LNCaP clone FGC (cell line): ENCODE results near the gene SIX5.

Experiments used
- DNase-seq: peaks from one replicate; pipeline ENCODE4 v3.0.0-alpha.2; 2011; ENCODE audit warnings: low read depth
- H3K4me3 ChIP-seq: 2 replicates; pipeline ENCODE4 v1.5.1; 2011; ENCODE audit warnings: mild to moderate bottlenecking, low read depth, low read length, control low read depth
- CTCF ChIP-seq: IDR thresholded peaks from 2 replicates; pipeline ENCODE4 v1.5.1; 2012; ENCODE audit warnings: mild to moderate bottlenecking; ENCODE audit not compliant: control insufficient read depth, insufficient read depth; ENCODE audit errors: extremely low read depth

SIX5 gene

GRCh38 chr19:45768655-45768983 lies 433 bp downstream of the SIX5 start:
- DNase-seq, result no peak
- H3K4me3 ChIP-seq, result peak overlapping the region; percentile 71
- TF ChIP-seq CTCF, result no peak

GRCh38 chr19:45767881-45768654 lies 984 bp downstream of the SIX5 start:
- peak; percentile 27 for DNase-seq
- H3K4me3 ChIP-seq, result peak overlapping the region; percentile 71

DNA sequence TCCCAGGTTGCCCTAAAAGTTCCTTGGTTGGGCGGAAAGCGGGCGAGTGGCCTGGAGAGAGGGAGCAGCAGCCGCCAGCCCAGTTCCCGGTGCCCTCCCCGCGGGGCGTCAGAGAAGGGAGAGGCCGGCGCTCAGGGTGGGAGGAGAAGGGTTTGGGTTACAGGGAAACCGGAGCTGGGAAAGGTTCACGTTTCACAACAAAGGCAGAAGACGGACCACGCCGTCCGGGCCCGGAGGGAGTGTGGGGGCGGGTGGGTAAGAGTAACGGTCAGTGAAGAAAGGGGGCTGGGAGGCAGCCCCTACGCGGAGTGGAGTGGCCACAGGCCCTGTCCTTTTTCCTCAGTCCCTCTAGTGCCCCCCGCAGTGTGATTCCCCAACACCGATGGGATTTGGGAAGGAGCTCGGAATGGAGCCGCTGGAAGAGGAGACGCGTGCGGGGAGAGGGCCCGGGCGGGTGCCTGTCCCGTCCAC lies 1.6 kb downstream of the SIX5 start:
- peak overlapping the region; percentile 71 for H3K4me3 ChIP-seq
- DNase-seq, result no peak
- no peak for TF ChIP-seq CTCF

More at GRCh38 chr19:45767881-45768654, 984 bp downstream of the SIX5 start:
- TF ChIP-seq CTCF, result no peak

DNA sequence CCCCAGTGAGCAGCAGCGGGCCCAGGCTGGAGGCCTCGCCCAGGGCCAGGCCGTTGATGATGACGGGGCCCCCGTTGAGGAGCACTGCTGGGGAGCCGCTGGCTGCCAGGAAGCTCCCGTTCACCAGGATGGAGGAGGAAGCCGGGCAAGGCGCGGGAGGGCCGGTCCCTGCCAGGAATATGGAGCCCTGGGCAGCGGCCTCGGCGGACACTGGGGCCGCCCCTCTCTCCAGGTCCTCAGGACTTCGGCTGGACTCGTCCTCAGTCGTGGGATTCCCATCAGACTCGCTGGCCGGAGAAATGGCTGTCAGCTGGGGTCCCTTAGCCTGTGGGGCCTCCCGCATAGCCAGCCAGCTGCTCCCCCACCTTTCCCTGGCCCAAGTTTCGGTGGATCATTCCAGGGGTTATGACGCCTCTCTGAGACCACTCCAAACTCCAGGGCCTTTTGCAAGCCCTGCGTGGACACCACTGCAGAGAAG lies 2.1 kb downstream of the SIX5 start:
- no peak for TF ChIP-seq CTCF
- no peak for DNase-seq
- H3K4me3 ChIP-seq, result peak overlapping the region; percentile 71

- DNase-seq, result no peak
- TF ChIP-seq CTCF, result no peak
These were observed 2.7 kb downstream of the SIX5 start for GRCh38 chr19:45766296-45766868.

DNA sequence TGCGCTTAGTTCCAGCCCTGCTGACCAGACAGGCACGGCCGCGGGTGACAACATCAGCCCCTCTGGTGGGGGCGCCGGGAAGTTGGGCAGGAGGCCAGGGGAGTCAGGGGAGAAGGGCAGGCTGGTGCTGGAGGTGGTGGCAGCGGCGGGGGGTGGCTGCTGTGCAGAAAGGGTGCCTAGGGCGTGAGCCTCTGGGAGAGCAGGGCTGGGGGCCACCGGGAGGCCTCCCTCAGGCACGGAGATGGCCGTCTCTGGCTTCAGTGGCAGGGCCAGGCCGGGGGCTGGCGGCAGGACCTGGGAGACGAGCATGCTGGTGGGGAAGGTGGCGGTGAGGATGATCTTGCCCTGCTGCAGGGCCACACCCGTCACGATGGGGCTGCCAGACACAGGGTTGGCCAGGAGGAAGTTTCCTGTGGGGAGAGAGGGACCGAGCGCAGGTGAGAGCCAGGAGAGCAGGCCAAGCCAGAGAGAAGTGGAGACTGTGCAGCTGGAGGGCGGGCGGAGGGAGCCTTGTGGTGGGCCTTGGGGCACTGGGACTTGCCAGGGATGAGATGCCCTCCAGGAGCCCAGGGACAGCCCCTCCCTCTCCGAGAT lies 3.3 kb downstream of the SIX5 start:
- H3K4me3 ChIP-seq, result no peak overlapping the region
- no peak for DNase-seq
- TF ChIP-seq CTCF, result no peak

More at GRCh38 chr19:45766296-45766868, 2.7 kb downstream of the SIX5 start:
- H3K4me3 ChIP-seq, result no peak overlapping the region; the same call in 1 of the 2 replicates
